Esophagus mucosa (tissue), 1 donor: ENCODE results near the gene IER5. TPM values are rescaled to one million over a fixed set of nuclear protein-coding genes. Genes with fewer than 3 reads are reported as not detected.
A peak's percentile ranks its signal among the peaks of the same experiment; 100 is the strongest.
"Not testable (repeated sequence)": the region's sequence is repeated elsewhere in the genome, so short reads cannot be mapped to it uniquely, and the experiment has no call there.

Experiments
- ATAC-seq: fragments of 200-7000 bp; cut with Tn5 transposase; one replicate; pipeline ENCODE4 v1.9.1; 2020
- total RNA-seq: library from RNA; stranded (reverse); gene quantifications from one replicate; pipeline ENCODE4 v1.2.4, GENCODE V29; 2023
- donor health status: DM: yes; HTN: yes; CAD: no.

The IER5 gene
- total RNA-seq, 1 donor from 2014 or later = 21.4 TPM

GRCh38 chr1:181115971-181116370 lies 27.5 kb downstream of the IER5 start:
- ATAC-seq = not testable (repeated sequence)

GRCh38 chr1:181116819-181117390 lies 28.4 kb downstream of the IER5 start:
- ATAC-seq = no peak

- ATAC-seq = peak; percentile 88
Observed at GRCh38 chr1:181117648-181118449, 29.3 kb downstream of the IER5 start.

GRCh38 chr1:181119093-181119989 lies 30.8 kb downstream of the IER5 start:
- peak; percentile 83 for ATAC-seq

- no peak for ATAC-seq
Observed at GRCh38 chr1:181120924-181121323, 32.4 kb downstream of the IER5 start.

- ATAC-seq = no peak
Observed at GRCh38 chr1:181121498-181121897, 33.0 kb downstream of the IER5 start.

GRCh38 chr1:181122222-181122621 lies 33.7 kb downstream of the IER5 start:
- ATAC-seq = no peak

- ATAC-seq = no peak
Observed at GRCh38 chr1:181123173-181123572, 34.7 kb downstream of the IER5 start.

- ATAC-seq = no peak
Observed at GRCh38 chr1:181124291-181124751, 35.8 kb downstream of the IER5 start.

GRCh38 chr1:181126289-181126688 lies 37.8 kb downstream of the IER5 start:
- ATAC-seq = no peak

GRCh38 chr1:181126871-181127587 lies 38.5 kb downstream of the IER5 start:
- ATAC-seq = peak; percentile 26

GRCh38 chr1:181127898-181128453 lies 39.5 kb downstream of the IER5 start:
- ATAC-seq = peak; percentile 47

- ATAC-seq = peak; percentile 17
Observed at GRCh38 chr1:181128592-181129497, 40.3 kb downstream of the IER5 start.

GRCh38 chr1:181129771-181130606 lies 41.5 kb downstream of the IER5 start:
- ATAC-seq = no peak

- ATAC-seq = no peak
Observed at GRCh38 chr1:181131255-181131941, 42.9 kb downstream of the IER5 start.

GRCh38 chr1:181133441-181133951 lies 45.0 kb downstream of the IER5 start:
- no peak for ATAC-seq

- no peak for ATAC-seq
Observed at GRCh38 chr1:181133969-181134418, 45.5 kb downstream of the IER5 start.

GRCh38 chr1:181134543-181135436 lies 46.3 kb downstream of the IER5 start:
- ATAC-seq = peak; percentile 92
